GM12872 (cell line): ENCODE measurements around the gene SHISA3.

ENCODE experiments used
- CTCF ChIP-seq: IDR thresholded peaks from 3 replicates; pipeline ENCODE4 v1.5.1; 2011; ENCODE audit warnings: low read depth, mild to moderate bottlenecking, low read length, moderate library complexity; ENCODE audit not compliant: insufficient read depth

SHISA3 gene

GRCh38 chr4:42420140-42420539 is 22.9 kb downstream of the SHISA3 start:
- no peak for TF ChIP-seq CTCF

GRCh38 chr4:42425146-42426065 is 28.1 kb downstream of the SHISA3 start:
- no peak for TF ChIP-seq CTCF

GRCh38 chr4:42428036-42428435 is 30.7 kb downstream of the SHISA3 start:
- TF ChIP-seq CTCF: no peak

- no peak for TF ChIP-seq CTCF
Measured at GRCh38 chr4:42436928-42437565, 39.8 kb downstream of the SHISA3 start.

- no peak for TF ChIP-seq CTCF
Measured at GRCh38 chr4:42440083-42440482, 42.8 kb downstream of the SHISA3 start.

- TF ChIP-seq CTCF: no peak
Measured at GRCh38 chr4:42442601-42443000, 45.3 kb downstream of the SHISA3 start.

GRCh38 chr4:42445038-42445437 is 47.8 kb downstream of the SHISA3 start:
- no peak for TF ChIP-seq CTCF
